ENCODE measurements around the gene GLUL. TPM values are rescaled to one million over a fixed set of nuclear protein-coding genes. Genes with fewer than 3 reads are reported as not detected.

The GLUL gene
- polyA plus RNA-seq, 3 donors: 300 to 330 (median 328) TPM

GRCh38 chr1:182332261-182333060 lies 59.1 kb downstream of the GLUL start:
- no peak for DNase-seq (ENCODE audit: low read depth in 3 of 3, low spot score in 2 of 3)

Other genes starting within 250 kb of the GLUL start
- gene TEDDM1, start 8.9 kb upstream of the GLUL start, polyA plus RNA-seq (ENCODE audit: insufficient read length in 3 of 3): under 1 TPM in 2 of 3 donors, not detected in 1; 0.08 to 0.11 TPM
- under 1 TPM in 2 of 3 donors, not detected in 1; 0.07 to 0.10 TPM for gene RGSL1, start 58.4 kb upstream of the GLUL start, polyA plus RNA-seq (ENCODE audit: insufficient read length in 3 of 3)
- gene RNASEL, start 197.5 kb upstream of the GLUL start, polyA plus RNA-seq (ENCODE audit: insufficient read length in 3 of 3): 10 to 100 TPM; 10.7 to 13.5 (median 10.7) TPM
- gene RGS16, start 212.6 kb upstream of the GLUL start, polyA plus RNA-seq (ENCODE audit: insufficient read length in 3 of 3): 1 to 10 TPM in 2 of 3 donors, under 1 TPM in 1; 0.71 to 1.4 (median 1.2) TPM